Breast epithelium (tissue), 3 donors: Measurements from ENCODE around the gene MMAB.

ENCODE experiments used
- POLR2A ChIP-seq: fragments of 450-650 bp; IDR thresholded peaks from one replicate; pipeline ENCODE4 v1.6.1; 2016; ENCODE audit warnings: antibody characterized with exemption, mild to moderate bottlenecking, moderate library complexity
- TF ChIP-seq, protein P1 (sequence below), 3 donors: fragments of 450-650 bp; IDR thresholded peaks; one replicate each; pipeline ENCODE4 v1.5.1; 2016 to 2017; ENCODE audit warnings: antibody characterized with exemption in 3 of 3, mild to moderate bottlenecking in 3 of 3, moderate library complexity in 3 of 3

DNA sequence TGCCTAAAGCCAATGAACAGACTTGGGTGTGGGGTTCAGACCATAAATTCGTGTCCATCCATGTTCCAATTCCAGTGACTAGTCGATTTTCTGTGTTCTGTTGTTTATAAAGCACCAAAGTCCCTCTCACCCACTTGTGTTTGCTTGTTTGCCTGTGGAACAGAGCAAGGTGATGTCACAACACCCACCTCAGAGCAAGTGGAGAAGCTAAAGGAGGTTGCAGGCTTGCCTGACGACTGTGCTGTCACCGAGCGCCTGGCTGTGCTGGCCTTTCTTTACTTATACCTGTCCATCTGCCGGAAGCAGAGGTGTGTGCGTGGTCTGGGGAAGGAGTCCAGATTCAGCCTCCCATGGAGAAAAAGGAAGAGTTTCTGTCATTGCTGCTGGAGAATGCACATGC is 6.3 kb upstream of the MMAB start:
- TF ChIP-seq, protein P1, sequence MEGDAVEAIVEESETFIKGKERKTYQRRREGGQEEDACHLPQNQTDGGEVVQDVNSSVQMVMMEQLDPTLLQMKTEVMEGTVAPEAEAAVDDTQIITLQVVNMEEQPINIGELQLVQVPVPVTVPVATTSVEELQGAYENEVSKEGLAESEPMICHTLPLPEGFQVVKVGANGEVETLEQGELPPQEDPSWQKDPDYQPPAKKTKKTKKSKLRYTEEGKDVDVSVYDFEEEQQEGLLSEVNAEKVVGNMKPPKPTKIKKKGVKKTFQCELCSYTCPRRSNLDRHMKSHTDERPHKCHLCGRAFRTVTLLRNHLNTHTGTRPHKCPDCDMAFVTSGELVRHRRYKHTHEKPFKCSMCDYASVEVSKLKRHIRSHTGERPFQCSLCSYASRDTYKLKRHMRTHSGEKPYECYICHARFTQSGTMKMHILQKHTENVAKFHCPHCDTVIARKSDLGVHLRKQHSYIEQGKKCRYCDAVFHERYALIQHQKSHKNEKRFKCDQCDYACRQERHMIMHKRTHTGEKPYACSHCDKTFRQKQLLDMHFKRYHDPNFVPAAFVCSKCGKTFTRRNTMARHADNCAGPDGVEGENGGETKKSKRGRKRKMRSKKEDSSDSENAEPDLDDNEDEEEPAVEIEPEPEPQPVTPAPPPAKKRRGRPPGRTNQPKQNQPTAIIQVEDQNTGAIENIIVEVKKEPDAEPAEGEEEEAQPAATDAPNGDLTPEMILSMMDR (IDR thresholded peaks at IDR 0.05) = no peak
- no peak for TF ChIP-seq POLR2A
